22Rv1 (cell line): ENCODE results near the gene CSRP1.

Source experiments
- ZFX ChIP-seq: fragments of 450-650 bp; IDR thresholded peaks from 2 replicates; pipeline ENCODE4 v1.6.1; 2017; ENCODE audit warnings: antibody characterized with exemption, borderline replicate concordance
- TF ChIP-seq, protein P1 (sequence below): fragments of 450-650 bp; IDR thresholded peaks from 2 replicates; pipeline ENCODE4 v1.5.1; 2017; ENCODE audit warnings: mild to moderate bottlenecking

DNA sequence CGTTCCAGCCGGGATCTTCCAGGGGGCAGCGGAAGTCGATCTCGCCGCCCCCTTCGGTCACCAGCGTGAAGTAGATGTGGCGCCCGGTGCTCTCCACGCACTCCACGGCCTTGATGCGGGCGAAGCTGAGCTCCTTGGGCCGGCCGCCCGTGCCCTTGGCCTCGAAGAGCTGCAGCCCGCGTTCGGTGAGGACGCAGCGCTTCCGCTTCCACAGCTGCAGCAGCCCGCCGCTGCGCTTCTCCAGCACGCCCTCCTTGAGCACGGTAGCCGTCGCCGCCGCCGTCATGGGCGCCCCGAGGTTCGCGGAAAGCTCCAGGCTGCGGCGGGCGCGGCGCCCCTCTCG is 38.5 kb downstream of the CSRP1 start:
- TF ChIP-seq, protein P1, sequence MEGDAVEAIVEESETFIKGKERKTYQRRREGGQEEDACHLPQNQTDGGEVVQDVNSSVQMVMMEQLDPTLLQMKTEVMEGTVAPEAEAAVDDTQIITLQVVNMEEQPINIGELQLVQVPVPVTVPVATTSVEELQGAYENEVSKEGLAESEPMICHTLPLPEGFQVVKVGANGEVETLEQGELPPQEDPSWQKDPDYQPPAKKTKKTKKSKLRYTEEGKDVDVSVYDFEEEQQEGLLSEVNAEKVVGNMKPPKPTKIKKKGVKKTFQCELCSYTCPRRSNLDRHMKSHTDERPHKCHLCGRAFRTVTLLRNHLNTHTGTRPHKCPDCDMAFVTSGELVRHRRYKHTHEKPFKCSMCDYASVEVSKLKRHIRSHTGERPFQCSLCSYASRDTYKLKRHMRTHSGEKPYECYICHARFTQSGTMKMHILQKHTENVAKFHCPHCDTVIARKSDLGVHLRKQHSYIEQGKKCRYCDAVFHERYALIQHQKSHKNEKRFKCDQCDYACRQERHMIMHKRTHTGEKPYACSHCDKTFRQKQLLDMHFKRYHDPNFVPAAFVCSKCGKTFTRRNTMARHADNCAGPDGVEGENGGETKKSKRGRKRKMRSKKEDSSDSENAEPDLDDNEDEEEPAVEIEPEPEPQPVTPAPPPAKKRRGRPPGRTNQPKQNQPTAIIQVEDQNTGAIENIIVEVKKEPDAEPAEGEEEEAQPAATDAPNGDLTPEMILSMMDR: no peak
- TF ChIP-seq ZFX: no peak
